Kidney (tissue), 14 donors: ENCODE measurements around the gene MAN2C1. TPM values are rescaled to one million over a fixed set of nuclear protein-coding genes. Genes with fewer than 3 reads are reported as not detected.
A peak's percentile ranks its signal among the peaks of the same experiment; 100 is the strongest.

Experiments used
- DNase-seq, 5 donors: peaks; one replicate each; pipeline ENCODE4 v3.0.0-alpha.2; 2013 to 2020
- FAIRE-seq: peaks from 2 replicates; lab custom pipeline; 2012; peaks lifted over from hg19 to GRCh38; lab: Jason Lieb, UNC
- H3K27ac ChIP-seq, 2 donors: one replicate each; pipeline ENCODE4 v1.7.0; 2013; ENCODE audit warnings: low read depth in 2 of 2, low read length in 2 of 2, inconsistent platforms in 1 of 2
- H3K27me3 ChIP-seq: one replicate; pipeline ENCODE4 v1.7.1; 2013; ENCODE audit warnings: low read length, inconsistent platforms; ENCODE audit not compliant: control insufficient read depth, insufficient read depth
- H3K36me3 ChIP-seq, 3 donors: one replicate each; pipeline versions ENCODE4 v1.7.0 to v1.7.1; 2013; ENCODE audit warnings: low read length in 3 of 3, control low read depth in 1 of 3, inconsistent platforms in 1 of 3; ENCODE audit not compliant: insufficient read depth in 3 of 3, control insufficient read depth in 2 of 3
- H3K4me1 ChIP-seq, 3 donors: one replicate each; pipeline versions ENCODE4 v1.7.0 to v1.7.1; 2013; ENCODE audit warnings: low read length in 3 of 3, inconsistent platforms in 1 of 3, low read depth in 1 of 3; ENCODE audit not compliant: control insufficient read depth in 2 of 3, insufficient read depth in 2 of 3
- H3K4me3 ChIP-seq, 3 donors: one replicate each; pipeline versions ENCODE4 v1.7.0 to v1.8.1; 2013; ENCODE audit warnings: low read length in 3 of 3, control low read depth in 1 of 3, inconsistent platforms in 1 of 3
- H3K9ac ChIP-seq, 3 donors: one replicate each; pipeline versions ENCODE4 v1.7.0 to v1.7.1; 2013; ENCODE audit warnings: low read length in 3 of 3, control low read depth in 1 of 3, inconsistent platforms in 1 of 3
- H3K9me3 ChIP-seq, 3 donors: one replicate each; pipeline versions ENCODE4 v1.7.0 to v1.7.1; 2013; ENCODE audit warnings: low read length in 3 of 3, control low read depth in 1 of 3, inconsistent platforms in 1 of 3; ENCODE audit not compliant: control insufficient read depth in 2 of 3, insufficient read depth in 1 of 3
- intact Hi-C: fragments of 100-400 bp; cut with DNase I; formaldehyde crosslinking; loops from one replicate; pipeline ENCODE4 v1.11.1; 2022
- polyA plus RNA-seq: library from polyadenylated mRNA; stranded (reverse); fragments of 350-450 nt; fragmentation: Illumina TruSeq; extraction: RNeasy Lipid Tissue Mini Kit (QIAGEN cat#74804); gene quantifications from one replicate; pipeline ENCODE4 v1.2.3, GENCODE V29; 2014; ENCODE audit warnings: low read depth, low replicate concordance; ENCODE audit not compliant: insufficient read depth
- total RNA-seq: library from RNA; stranded (reverse); fragmentation: NEBNext Ultra II Directional; extraction: Animal tissue kit (Norgen Biotek cat#: 25700); gene quantifications from one replicate; pipeline ENCODE4 v1.2.1, GENCODE V29; 2021
- TF ChIP-seq, protein P1 (sequence below): IDR thresholded peaks from 3 replicates; pipeline ENCODE4 v1.5.1; 2012; ENCODE audit warnings: mild to moderate bottlenecking, moderate library complexity, borderline replicate concordance; ENCODE audit not compliant: insufficient read depth; ENCODE audit errors: extremely low read depth
- donor health status: control.
- donor health status: control.
- donor health status: control.
- donor health status: control.
- donor health status: control.
- donor health status: DM: yes; HTN: yes; CAD: no.
- donor health status: Normal renal cell carcinoma (clear cell type).

The MAN2C1 gene
- total and polyA plus RNA-seq, 2 donors from 2014 or later = 126 to 246 TPM

DNA sequence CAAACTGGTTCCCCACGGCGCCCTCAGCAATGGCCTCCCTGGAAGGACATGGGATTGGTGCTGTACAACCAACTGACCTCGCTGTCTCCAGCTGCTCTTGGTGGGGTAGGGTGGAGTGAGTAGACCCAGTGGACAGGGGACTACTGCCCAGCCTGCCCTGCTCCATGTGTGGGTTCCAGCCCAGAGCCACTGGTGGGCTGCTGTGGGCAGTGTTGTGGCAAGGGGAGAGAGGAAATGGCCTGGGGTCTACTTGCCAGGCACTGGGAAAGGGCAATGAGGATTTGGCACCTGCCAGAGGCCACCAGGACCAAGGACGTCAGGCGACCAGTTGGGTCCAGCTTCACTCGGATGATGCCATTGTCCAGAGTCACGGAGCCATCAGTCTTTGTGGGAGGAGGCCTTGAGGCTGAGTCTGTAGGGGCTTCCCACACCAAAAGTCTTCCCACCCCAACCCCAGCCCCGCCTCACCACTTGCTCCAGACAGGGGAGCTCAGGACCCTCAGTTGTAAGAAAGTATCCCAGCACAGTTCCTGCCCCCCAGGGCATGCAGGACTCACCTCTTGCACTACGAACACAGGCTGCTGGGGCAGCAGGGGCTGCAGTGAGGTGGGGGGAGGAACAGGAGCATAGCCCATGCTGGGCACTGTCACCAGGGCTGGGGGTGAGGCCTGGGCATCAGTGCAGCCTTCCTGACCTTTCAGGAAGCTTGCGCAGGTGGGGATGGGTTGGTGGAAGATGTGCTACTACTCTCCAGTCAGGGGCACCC lies 9.5 kb downstream of the MAN2C1 start:
- DNase-seq (peak in 2 of 5 donors; percentile 26 to 52), FAIRE-seq (no peak)
- intact Hi-C loops = no loop called here
- H3K36me3 ChIP-seq = peaks cover 0 to 22% (median 22%) of the 10 kb centered on the region in 3 donors
- no peak overlapping the region for H3K9ac ChIP-seq
- H3K4me1 ChIP-seq = no peaks in the 10 kb centered on the region
- no peaks in the 10 kb centered on the region for H3K27me3 ChIP-seq
- no peaks in the 10 kb centered on the region for H3K9me3 ChIP-seq
- H3K4me3 ChIP-seq = no peak overlapping the region
- TF ChIP-seq, protein P1, sequence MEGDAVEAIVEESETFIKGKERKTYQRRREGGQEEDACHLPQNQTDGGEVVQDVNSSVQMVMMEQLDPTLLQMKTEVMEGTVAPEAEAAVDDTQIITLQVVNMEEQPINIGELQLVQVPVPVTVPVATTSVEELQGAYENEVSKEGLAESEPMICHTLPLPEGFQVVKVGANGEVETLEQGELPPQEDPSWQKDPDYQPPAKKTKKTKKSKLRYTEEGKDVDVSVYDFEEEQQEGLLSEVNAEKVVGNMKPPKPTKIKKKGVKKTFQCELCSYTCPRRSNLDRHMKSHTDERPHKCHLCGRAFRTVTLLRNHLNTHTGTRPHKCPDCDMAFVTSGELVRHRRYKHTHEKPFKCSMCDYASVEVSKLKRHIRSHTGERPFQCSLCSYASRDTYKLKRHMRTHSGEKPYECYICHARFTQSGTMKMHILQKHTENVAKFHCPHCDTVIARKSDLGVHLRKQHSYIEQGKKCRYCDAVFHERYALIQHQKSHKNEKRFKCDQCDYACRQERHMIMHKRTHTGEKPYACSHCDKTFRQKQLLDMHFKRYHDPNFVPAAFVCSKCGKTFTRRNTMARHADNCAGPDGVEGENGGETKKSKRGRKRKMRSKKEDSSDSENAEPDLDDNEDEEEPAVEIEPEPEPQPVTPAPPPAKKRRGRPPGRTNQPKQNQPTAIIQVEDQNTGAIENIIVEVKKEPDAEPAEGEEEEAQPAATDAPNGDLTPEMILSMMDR = no peak
- H3K27ac ChIP-seq = no peak overlapping the region

GRCh38 chr15:75357976-75358673 lies 10.3 kb downstream of the MAN2C1 start:
- no peaks in the 10 kb centered on the region for H3K9me3 ChIP-seq
- H3K27ac ChIP-seq = no peak overlapping the region
- no peak overlapping the region for H3K4me3 ChIP-seq
- peaks cover 0 to 19% (median 19%) of the 10 kb centered on the region in 3 donors for H3K36me3 ChIP-seq
- intact Hi-C loops = no loop called here
- peaks cover 0 to 2% (median 0%) of the 10 kb centered on the region in 3 donors for H3K4me1 ChIP-seq
- DNase-seq (peak in 2 of 5 donors; percentile 29 to 67), FAIRE-seq (no peak)
- TF ChIP-seq, protein P1 = no peak
- H3K9ac ChIP-seq = no peak overlapping the region
- H3K27me3 ChIP-seq = no peaks in the 10 kb centered on the region

- TF ChIP-seq, protein P1 = no peak
- Histone ChIP-seq H3K27ac (no peak overlapping the region), H3K4me3 (no peak overlapping the region), H3K27me3 (no peaks in the 10 kb centered on the region), H3K4me1 (peaks cover 0 to 2% (median 0%) of the 10 kb centered on the region in 3 donors), H3K9me3 (no peaks in the 10 kb centered on the region), H3K36me3 (peaks cover 0 to 19% (median 12%) of the 10 kb centered on the region in 3 donors), H3K9ac (no peak overlapping the region)
- FAIRE-seq = no peak
- DNase-seq = peak in 2 of 5 donors; percentile 27 to 72
- intact Hi-C loops = no loop called here
Observed at GRCh38 chr15:75356517-75356916, 11.9 kb downstream of the MAN2C1 start.
